Stimulated activated naive CD8-positive, alpha-beta T cell treated with anti-CD3 and anti-CD28 coated beads, Interleukin-15, amount 100 ng/mL, for 72 hours (primary cell): Measurements from ENCODE around the gene ZIC1.

Experiments
- ATAC-seq: fragments of 150-1000 bp; cut with Tn5 transposase; 2 replicates; pipeline ENCODE4 v1.10.0; 2021; ENCODE audit warnings: mild to moderate bottlenecking, moderate library complexity
- DNase-seq, 2 donors: peaks; one replicate each; pipeline ENCODE4 v3.0.0; 2021 to 2022
- H3K27ac Mint-ChIP-seq, 2 donors: one replicate each; pipeline ENCODE4 v1.8.0; 2022; ENCODE audit warnings: mild to moderate bottlenecking in 2 of 2, mixed read lengths in 2 of 2, moderate library complexity in 2 of 2
- H3K27me3 Mint-ChIP-seq: one replicate; pipeline ENCODE4 v1.8.0; 2022; ENCODE audit warnings: mixed read lengths
- H3K4me1 Mint-ChIP-seq: one replicate; pipeline ENCODE4 v1.8.0; 2022; ENCODE audit warnings: mild to moderate bottlenecking, mixed read lengths
- H3K4me3 Mint-ChIP-seq, 2 donors: one replicate each; pipeline ENCODE4 v1.8.0; 2022; ENCODE audit warnings: mild to moderate bottlenecking in 2 of 2, mixed read lengths in 2 of 2, moderate library complexity in 1 of 2
- H3K9me3 Mint-ChIP-seq, 2 donors: one replicate each; pipeline ENCODE4 v1.8.0; 2022; ENCODE audit warnings: mixed read lengths in 2 of 2

The ZIC1 gene

DNA sequence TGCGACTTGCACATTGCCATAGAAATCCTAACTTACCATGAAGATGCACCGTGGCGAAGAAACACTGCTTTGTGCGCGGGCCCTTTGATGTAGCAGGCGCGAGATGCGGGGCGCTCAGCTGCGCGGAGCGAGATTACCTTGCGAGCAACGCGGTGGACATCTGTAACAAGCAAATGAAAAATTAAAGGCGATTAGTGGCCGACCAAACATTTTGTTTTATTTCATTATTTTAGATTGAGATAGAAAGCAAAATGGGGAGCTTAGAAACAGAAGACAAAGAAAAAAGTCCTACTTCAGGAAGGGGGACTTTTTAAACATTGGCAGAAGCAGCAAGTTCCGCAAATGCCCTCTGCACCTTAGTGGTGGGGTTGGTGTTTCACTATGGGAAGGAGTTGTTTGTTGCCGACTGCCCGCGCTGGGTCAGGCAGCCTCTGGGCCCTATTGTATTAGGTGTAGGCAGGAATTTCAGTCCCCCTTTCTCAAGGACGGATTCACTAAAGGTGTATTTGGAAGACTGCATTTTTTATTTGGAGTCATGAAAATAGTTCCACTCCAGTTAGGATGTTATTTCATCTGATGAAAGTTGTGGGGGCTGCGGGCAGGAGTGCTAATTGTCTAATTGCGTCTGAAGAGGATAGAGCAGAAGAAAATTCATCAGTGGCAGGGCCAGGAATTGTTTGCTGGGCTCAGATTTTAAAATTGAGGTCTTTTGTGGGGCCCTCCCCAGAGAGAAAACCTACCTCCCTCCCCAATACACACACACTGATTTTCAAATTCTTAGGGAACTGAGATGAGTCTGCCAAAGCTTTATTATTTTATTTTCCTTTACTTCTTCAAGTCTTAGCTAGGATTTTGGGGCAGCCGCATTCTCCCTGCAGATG lies 20.2 kb upstream of the ZIC1 start:
- no peak for DNase-seq
- Mint-ChIP-seq H3K4me1 (peaks cover 14% of the 10 kb centered on the region), H3K27me3 (peaks cover 100% of the 10 kb centered on the region), H3K27ac (no peak overlapping the region), H3K4me3 (no peak overlapping the region), H3K9me3 (peaks cover 14 to 27% of the 10 kb centered on the region in 2 donors)
- no peak for ATAC-seq

DNA sequence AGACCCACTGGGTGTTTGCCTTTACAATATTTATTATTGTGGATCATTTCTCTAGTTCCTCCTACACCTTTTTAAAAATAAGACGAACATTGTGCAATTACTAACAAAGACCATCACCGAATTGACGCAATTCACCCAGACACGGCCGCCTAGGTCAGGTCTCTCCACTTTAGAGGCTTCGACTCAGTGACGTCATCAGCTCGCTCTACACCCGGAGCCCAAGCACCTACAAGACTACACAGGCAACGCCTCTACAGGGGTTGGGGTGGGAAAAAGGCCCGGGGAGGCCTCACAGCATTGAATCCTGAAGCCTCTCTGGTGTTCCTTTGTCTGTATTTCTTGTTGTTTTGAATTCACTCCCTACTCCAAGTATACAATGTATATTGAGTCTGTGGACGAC lies 19.4 kb upstream of the ZIC1 start:
- H3K27me3 Mint-ChIP-seq, result peaks cover 100% of the 10 kb centered on the region
- DNase-seq (no peak), ATAC-seq (no peak)
- peak overlapping the region in 1 of 2 donors; percentile 12 for H3K27ac Mint-ChIP-seq
- H3K9me3 Mint-ChIP-seq, result peaks cover 10 to 29% of the 10 kb centered on the region in 2 donors
- peaks cover 12% of the 10 kb centered on the region for H3K4me1 Mint-ChIP-seq
- H3K4me3 Mint-ChIP-seq, result no peak overlapping the region

DNA sequence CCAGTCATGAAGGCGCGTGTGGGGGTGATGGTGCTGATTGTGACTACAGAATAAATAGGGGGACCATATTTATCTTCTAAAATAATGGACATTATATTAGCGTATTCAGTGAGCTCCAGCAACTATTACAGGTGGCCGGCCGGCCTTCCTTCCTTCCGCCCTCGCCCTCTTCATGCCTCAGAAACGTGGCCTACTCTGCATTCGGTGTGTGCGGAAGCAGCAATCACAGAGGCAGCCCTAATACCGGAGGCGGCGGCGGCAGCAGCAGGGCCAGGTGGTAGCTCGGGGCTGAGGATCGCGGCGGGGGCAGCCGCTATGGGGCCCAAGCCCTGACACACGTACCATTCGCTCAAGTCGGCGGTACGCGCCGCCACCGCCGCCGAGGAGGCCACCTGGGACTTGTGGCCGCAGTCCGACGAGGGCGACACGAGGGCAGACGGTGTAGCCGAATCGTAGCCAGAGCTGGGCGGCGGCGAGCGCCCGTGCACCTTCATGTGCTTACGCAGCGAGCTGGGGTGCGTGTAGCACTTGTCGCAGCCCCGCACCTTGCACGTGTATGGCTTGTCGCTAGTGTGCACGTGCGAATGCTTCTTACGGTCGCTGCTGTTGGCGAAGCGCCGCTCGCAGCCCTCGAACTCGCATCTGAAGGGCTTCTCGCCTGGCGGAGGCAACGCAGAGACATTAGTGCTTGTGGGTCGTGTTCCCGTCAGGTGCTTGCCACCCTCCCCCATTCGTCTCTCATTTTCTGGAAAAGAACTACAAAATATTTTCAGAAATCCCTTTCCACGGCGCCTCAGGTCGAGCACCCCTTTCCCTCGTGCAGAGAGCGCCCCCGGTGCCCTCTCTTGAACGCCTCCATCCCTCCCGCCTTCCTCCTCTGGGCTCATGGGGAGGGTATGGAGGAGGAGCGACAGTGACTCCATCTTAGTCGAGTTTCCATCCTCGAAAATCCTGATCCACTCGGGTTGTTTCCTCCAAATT lies 18.3 kb upstream of the ZIC1 start:
- DNase-seq, result no peak
- peak overlapping the region in 1 of 2 donors; percentile 27 for H3K27ac Mint-ChIP-seq
- H3K4me3 Mint-ChIP-seq, result no peak overlapping the region
- H3K4me1 Mint-ChIP-seq, result peaks cover 12% of the 10 kb centered on the region
- ATAC-seq, result no peak
- H3K9me3 Mint-ChIP-seq, result peaks cover 10 to 33% of the 10 kb centered on the region in 2 donors
- peaks cover 100% of the 10 kb centered on the region for H3K27me3 Mint-ChIP-seq

DNA sequence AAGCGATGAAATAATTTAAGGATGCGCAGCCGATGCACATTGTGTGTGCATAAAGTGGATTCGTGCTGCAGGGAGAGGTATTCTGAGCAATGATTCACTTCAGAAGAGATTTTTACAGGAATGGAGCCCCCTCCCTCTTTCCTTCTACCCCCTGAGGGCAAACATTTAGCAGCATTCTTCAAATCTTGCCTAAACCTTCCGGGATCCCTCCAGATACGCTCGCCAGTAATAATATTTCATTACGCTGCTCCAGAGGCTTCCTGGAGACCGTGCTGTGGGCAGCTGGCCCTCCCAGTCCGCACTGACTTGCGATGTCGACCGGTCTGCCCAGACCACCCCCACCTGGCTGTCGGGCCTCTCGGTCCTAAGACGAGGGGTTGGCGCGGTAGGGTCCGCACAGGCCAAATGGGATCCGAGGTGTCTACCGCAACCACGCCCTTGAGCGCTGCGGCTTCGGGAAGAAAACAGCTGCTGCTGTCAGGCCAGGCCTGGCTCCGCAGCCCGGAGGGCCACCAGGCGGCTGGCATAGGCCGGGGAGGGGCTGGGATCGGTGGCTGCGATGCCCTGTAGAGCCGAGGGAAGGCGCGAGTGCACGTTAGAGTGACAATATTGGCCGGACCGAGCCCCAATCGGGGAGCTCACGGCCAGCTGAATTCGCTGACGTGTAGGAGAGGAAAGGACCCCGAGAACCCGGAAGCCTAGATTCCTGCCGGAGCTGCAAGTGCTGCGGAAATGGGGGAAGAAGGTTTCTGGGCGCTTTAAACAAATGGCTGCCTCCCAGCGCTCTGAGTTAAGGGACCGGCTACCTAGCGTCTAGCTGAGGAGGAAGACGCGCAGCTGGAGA lies 17.2 kb upstream of the ZIC1 start:
- Mint-ChIP-seq H3K4me3 (peak overlapping the region in 1 of 2 donors; percentile 29), H3K9me3 (peaks cover 10 to 33% of the 10 kb centered on the region in 2 donors), H3K27ac (peak overlapping the region in 1 of 2 donors; percentile 27), H3K4me1 (peaks cover 12% of the 10 kb centered on the region), H3K27me3 (peaks cover 100% of the 10 kb centered on the region)
- no peak for ATAC-seq
- no peak for DNase-seq

DNA sequence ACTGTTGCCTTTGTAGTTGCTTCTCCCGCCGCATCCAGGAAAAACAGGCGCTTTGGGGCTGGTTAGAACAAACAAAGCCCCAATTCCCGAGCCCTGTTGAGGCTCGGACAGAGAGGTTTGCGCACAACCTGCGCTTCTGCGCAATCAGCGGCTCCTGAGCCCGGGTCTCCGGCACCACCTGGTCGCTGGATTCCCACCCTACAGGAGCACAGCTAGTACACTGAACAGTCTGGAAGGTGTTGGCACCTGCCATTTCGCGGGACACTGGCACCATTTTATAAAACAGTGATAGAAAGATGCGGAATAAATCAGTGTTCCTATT lies 16.6 kb upstream of the ZIC1 start:
- Mint-ChIP-seq H3K9me3 (peaks cover 10 to 33% of the 10 kb centered on the region in 2 donors), H3K4me1 (peaks cover 18% of the 10 kb centered on the region), H3K4me3 (peak overlapping the region in 1 of 2 donors; percentile 29), H3K27me3 (peaks cover 100% of the 10 kb centered on the region), H3K27ac (peak overlapping the region in 1 of 2 donors; percentile 27)
- DNase-seq, result no peak
- ATAC-seq, result no peak

DNA sequence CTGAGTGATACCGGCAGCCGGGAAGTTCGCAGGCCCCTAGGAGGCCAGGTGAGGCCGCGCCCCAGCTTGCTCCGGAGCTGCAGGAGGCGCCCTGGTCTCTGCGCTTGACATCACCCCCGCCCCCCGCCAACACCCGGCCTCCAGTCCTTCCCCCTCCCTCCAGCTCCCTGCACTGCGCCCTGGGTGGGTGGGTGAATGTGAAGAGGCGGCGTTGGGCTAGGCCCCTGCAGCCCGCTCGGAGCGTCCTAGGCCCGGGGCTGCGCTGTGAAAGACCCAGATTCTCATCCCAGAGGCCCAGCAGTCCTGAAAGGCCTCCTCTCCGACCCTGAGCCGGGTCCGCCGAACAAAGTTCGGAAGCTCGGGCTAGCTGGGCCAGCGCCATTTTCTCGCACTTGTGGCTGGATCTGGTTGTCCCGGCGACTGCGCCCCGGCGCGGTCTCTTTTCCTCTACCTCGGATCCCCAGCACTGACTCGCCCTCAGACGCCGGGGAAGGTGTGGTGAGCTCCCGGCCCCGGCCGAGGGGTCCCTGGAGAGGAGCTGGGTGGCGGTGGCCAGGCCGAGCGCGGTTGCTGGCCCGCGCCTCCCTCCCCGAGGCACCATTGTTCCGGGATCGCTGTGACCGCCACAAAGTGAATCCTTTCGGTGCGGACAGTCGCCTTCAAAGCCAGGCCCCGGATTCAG lies 15.8 kb upstream of the ZIC1 start:
- H3K27me3 Mint-ChIP-seq, result peaks cover 100% of the 10 kb centered on the region
- peak overlapping the region in 1 of 2 donors; percentile 34 for H3K27ac Mint-ChIP-seq
- DNase-seq (no peak), ATAC-seq (no peak)
- peaks cover 23% of the 10 kb centered on the region for H3K4me1 Mint-ChIP-seq
- H3K4me3 Mint-ChIP-seq, result peak overlapping the region in 1 of 2 donors; percentile 29
- H3K9me3 Mint-ChIP-seq, result peaks cover 6 to 33% of the 10 kb centered on the region in 2 donors

DNA sequence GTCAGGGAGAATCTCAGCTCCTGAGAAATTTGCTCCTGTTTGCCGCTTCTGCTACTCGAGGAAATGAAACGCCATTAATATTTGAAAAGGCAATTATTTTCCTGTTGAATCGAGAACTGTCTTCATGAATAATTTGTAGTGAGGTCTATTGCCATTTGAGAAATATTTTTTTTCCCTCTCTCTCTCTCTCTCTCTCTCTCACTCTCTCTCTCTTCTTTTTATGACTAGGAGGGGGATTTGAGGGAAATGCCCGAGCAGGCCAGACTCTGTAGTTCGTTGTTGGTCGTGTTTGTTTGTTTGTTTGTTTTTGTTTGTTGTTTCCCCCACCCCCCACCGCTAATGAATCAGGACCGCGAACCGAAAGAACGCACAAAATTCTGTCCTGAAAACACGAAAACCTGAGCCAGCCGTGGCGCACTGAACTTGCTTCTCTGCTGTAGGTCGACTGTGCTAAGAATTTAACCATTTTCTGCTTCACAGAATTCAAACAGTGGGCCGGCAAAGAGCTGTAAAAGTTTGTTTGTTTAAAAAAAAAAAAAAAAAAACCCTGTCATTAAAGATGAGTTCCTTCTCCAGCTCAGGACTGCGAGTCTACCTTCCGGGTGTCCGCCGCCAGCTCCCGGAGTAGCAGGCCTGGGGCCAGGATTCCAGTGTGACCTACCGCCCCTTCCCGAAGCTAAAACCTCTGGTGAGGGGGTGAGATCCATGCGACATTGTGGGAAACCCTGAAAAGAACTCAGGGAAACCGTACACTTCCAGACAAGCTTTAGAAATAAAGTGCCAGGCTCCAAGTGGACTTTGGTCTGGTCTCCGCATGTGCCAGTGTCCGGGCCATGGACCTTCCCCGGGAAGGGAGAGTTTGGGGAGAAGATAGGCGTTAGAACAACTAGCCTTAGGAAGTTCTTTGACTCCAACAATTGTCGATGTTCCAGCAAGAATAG lies 15.0 kb upstream of the ZIC1 start:
- DNase-seq (no peak), ATAC-seq (no peak)
- H3K4me3 Mint-ChIP-seq, result no peak overlapping the region
- peaks cover 23% of the 10 kb centered on the region for H3K4me1 Mint-ChIP-seq
- H3K27ac Mint-ChIP-seq, result peak overlapping the region in 1 of 2 donors; percentile 10
- peaks cover 4 to 33% of the 10 kb centered on the region in 2 donors for H3K9me3 Mint-ChIP-seq
- H3K27me3 Mint-ChIP-seq, result peaks cover 99% of the 10 kb centered on the region

DNA sequence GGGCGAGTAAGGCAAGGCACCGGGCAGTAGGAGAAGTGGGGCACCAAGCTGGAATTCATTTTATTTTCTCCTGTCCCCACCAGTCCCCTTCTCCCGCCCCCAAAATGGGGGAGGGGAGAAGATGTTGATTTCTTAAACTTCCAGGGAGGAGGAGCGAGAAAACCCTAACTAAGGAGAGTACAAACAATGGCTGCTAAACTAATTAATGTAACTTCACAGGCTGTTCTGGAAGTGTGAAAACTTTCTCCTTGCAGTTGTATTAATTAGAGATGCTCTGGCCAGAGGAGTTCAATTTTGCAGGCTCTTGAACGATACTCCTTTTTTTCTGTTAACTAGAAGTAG lies 14.3 kb upstream of the ZIC1 start:
- peaks cover 0 to 29% of the 10 kb centered on the region in 2 donors for H3K9me3 Mint-ChIP-seq
- peaks cover 99% of the 10 kb centered on the region for H3K27me3 Mint-ChIP-seq
- DNase-seq, result no peak
- H3K27ac Mint-ChIP-seq, result no peak overlapping the region
- no peak for ATAC-seq
- peaks cover 23% of the 10 kb centered on the region for H3K4me1 Mint-ChIP-seq
- no peak overlapping the region for H3K4me3 Mint-ChIP-seq

DNA sequence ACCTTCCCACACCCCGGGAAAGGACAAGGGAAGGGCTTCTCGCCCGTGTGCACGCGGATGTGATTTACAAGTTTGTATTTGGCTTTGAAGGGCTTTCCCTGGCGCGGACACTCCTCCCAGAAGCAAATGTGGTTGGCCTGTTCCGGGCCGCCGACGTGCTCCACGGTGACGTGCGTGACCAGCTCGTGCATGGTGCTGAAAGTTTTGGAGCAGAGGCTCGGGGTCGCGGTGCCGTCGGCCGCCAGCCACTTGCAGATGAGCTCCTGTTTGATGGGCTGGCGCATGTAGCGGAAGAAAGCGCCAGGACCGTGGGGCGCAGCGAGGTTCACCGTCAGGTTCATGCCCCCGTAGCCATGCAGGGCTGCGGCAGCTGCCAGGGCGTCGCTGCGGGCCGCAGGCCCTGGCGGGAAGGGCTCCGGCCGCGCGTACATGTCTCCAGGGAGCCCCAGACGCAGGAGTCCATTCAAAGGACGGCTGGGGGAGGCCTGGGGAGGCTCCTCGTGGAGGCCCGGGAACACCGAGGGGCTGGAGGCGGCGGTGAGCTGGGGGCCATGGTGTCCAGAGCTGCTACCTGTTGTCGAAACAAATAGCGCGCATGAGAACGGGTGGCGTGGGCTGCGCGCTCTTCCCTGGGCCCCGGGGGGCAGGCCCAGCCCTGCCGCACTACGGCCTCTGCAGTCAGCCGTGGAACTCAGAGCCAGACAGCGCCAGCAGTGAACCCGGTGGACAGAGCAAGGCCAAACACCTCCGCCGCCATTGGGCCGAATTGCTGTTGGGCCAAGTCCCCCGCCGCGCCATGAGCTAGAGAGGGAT lies 13.1 kb upstream of the ZIC1 start:
- DNase-seq, result no peak

DNA sequence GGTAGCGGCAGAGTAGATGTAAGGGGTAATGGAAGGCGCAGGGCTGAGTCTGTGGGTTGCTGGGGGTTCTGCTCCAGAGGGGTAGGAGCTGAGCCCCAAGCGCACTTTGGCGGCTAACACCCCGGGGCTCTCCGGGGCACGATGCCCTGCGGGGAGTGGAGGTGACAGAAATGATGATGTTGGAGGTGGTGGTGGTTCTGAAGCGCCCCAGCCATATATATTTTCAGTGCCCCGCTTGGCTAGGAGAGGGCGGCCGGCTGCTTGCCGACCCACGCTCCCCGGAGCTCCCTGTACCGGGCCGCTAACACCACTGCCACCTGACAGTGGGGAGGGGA lies 12.5 kb upstream of the ZIC1 start:
- ATAC-seq, result no peak
- H3K4me3 Mint-ChIP-seq, result no peak overlapping the region
- no peak for DNase-seq
- no peak overlapping the region for H3K27ac Mint-ChIP-seq
- peaks cover 95% of the 10 kb centered on the region for H3K27me3 Mint-ChIP-seq
- H3K9me3 Mint-ChIP-seq, result peaks cover 0 to 27% of the 10 kb centered on the region in 2 donors
- H3K4me1 Mint-ChIP-seq, result peaks cover 23% of the 10 kb centered on the region

More for the DNA sequence above, 13.1 kb upstream of the ZIC1 start:
- peaks cover 0 to 27% of the 10 kb centered on the region in 2 donors for H3K9me3 Mint-ChIP-seq
- H3K27ac Mint-ChIP-seq, result no peak overlapping the region
- ATAC-seq, result no peak
- H3K4me3 Mint-ChIP-seq, result no peak overlapping the region
- peaks cover 23% of the 10 kb centered on the region for H3K4me1 Mint-ChIP-seq
- H3K27me3 Mint-ChIP-seq, result peaks cover 96% of the 10 kb centered on the region

DNA sequence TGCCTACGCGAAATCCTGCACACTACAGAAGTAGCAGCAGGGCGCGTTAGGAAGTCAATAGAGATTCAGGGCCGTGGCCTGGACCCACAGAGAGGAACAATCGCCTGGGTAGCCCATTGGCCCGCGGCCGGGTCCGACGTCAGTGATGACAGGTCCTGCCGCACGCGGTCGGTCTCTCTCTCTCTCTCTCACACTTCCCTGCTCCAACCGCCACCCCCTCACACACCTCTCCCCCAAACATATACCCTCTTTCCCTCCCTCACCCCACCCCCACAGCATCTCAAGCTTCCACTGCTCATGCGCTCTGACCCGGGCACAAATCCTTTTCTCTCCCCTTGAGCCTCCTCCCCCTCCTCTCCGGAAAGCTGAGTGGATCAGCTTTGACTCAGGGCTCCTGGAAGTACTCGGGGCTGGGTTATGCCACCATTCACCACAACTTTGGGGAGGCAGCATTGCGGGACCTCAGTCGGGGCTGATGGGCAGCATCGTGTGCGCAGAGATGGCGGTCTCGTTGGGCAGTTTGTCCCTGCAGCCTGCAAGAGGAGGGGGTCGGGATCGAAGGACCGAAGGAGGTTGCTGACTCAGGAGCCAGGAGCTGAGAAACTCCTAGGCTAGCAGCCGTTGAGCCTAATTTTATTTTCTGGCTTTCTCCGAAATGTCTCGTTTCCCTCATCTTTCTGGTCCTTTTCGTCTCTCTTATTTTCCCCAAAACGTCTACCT lies 11.8 kb upstream of the ZIC1 start:
- ATAC-seq (no peak), DNase-seq (no peak)
- Mint-ChIP-seq H3K9me3 (peaks cover 3 to 27% of the 10 kb centered on the region in 2 donors), H3K4me1 (peaks cover 23% of the 10 kb centered on the region), H3K27ac (peak overlapping the region in 1 of 2 donors; percentile 91), H3K4me3 (no peak overlapping the region), H3K27me3 (peaks cover 94% of the 10 kb centered on the region)

DNA sequence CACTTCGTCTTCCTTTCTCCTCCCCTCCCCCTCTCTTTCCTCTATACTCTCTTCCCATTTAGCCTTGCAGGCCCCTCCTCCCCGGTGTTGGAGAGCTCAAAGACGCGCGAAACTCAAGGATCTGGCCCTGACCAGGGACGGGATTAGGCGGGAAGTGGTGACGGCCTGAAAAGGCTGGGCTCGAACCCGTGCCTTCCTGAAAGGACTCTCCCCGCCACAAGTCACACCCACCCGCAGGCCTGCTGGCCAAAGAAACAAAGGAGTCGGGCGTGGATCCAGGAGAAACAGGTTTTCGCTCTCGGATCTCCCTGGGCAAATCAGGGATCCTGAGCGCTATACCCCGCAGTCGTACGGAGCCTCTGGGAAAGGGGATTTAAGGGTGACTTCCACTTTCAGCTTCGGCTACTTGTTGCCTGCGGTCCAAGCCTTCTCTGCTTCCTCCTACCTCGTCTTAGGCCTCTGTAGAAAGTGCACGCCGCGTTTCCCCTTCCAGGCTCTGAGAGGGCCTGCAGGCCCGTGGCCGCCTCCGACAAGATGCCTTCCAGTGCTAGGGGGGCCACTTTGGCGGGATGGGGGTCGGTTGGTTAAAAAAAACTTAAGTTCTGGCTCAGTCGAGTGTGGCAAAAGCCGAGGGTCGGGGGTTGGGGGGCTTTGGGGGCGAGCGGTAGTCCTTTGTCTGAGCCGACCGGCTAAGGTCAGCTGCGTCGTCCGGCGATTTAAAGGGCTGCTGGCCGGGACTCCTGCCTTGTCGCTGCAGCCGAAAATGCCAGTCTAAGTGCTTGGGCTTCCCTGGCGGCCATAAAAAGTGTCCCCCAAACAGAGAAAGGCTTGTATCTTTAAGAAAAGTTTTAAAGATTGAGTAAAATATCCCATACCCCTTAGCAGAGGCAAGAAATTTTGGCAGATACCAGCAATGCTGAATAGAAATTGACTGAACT lies 11.0 kb upstream of the ZIC1 start:
- DNase-seq, result no peak
- no peak for ATAC-seq
- Mint-ChIP-seq H3K4me1 (peaks cover 21% of the 10 kb centered on the region), H3K9me3 (peaks cover 4 to 27% of the 10 kb centered on the region in 2 donors), H3K4me3 (no peak overlapping the region), H3K27me3 (peaks cover 90% of the 10 kb centered on the region), H3K27ac (peak overlapping the region in 1 of 2 donors; percentile 91)
